ENCODE measurements around the gene NDUFS5. TPM values are rescaled to one million over a fixed set of nuclear protein-coding genes. Genes with fewer than 3 reads are reported as not detected.
"Not testable (repeated sequence)": the region's sequence is repeated elsewhere in the genome, so short reads cannot be mapped to it uniquely, and the experiment has no call there.

NDUFS5 gene
- total RNA-seq = 100 to 1,000 TPM; 295 to 349 TPM
- 400 TPM for polyA plus RNA-seq (2013, experiment 1 of 2)
- 403 TPM for polyA plus RNA-seq (2013, experiment 2 of 2)
- long read RNA-seq, experiment 1, transcript NDUFS5-201 (3 exons, 544 nt) = minor isoform, 54 of 200 reads
- long read RNA-seq, experiment 1, transcript NDUFS5-202 (3 exons, 548 nt) = major isoform, 91 of 200 reads
- long read RNA-seq, experiment 1, partial matches to known transcripts = 55 of 200 reads
- long read RNA-seq, experiment 1, other reads (novel, unspliced or antisense) = 0 of 200 reads
- long read RNA-seq, experiment 2, transcript NDUFS5-201 (3 exons, 544 nt) = major isoform, 67 of 128 reads
- long read RNA-seq, experiment 2, transcript NDUFS5-202 (3 exons, 548 nt) = minor isoform, 60 of 128 reads
- long read RNA-seq, experiment 2, partial matches to known transcripts = 1 of 128 reads
- long read RNA-seq, experiment 2, other reads (novel, unspliced or antisense) = 0 of 128 reads
- long read RNA-seq, experiment 3, transcript NDUFS5-201 (3 exons, 544 nt) = major isoform, 83 of 105 reads
- long read RNA-seq, experiment 3, transcript NDUFS5-202 (3 exons, 548 nt) = minor isoform, 18 of 105 reads
- long read RNA-seq, experiment 3, partial matches to known transcripts = 2 of 105 reads
- long read RNA-seq, experiment 3, other reads (novel, unspliced or antisense) = 2 of 105 reads
- long read RNA-seq, experiment 4, partial matches to known transcripts = 0 of 7 reads
- long read RNA-seq, experiment 4, other reads (novel, unspliced or antisense) = 4 of 7 reads

GRCh38 chr1:39026051-39026865 lies at the start of gene NDUFS5:
Gene NDUFS5, plus strand, starts transcription at chr1:39026350. Its CDS starts 2,375 bp downstream, at chr1:39028725.
- 1 to 2% methylated on average over 23 to 47 of the region's 47 CpGs for WGBS, 2 experiments (ENCODE audit: insufficient coverage in 1 of 2, insufficient read length in 1 of 2)
- peak within 1 kb of the TSS; percentile 81 for H3K4me3 Mint-ChIP-seq
- TF ChIP-seq CTCF (conservative IDR thresholded peaks at IDR 0.05) = no peak
- Histone ChIP-seq H3K9ac (ENCODE audit: extremely low read depth, low read length, poor library complexity, severe bottlenecking) (peak within 1 kb of the TSS; percentile 97), H3K4me3 (ENCODE audit: low read length) (peak within 1 kb of the TSS; percentile 93), H3K9me3 (ENCODE audit: control insufficient read depth, low read length) (no peaks in the 10 kb centered on the region), H3K27me3 (ENCODE audit: control insufficient read depth, insufficient read depth, low read length, poor library complexity, severe bottlenecking) (no peaks in the 10 kb centered on the region), H3K4me1 (ENCODE audit: control insufficient read depth, insufficient read depth, low read length) (no peaks in the 10 kb centered on the region), H3K36me3 (ENCODE audit: control insufficient read depth, insufficient read depth, low read length) (peaks cover 25% of the 10 kb centered on the region), H3K27ac (ENCODE audit: low read depth, low read length) (peak within 1 kb of the TSS; percentile 95)
- peaks cover 3% of the 10 kb centered on the region for H3K27me3 Mint-ChIP-seq (ENCODE audit: insufficient read depth)
- H3K27ac Mint-ChIP-seq = peak within 1 kb of the TSS; percentile 98
- no peaks in the 10 kb centered on the region for H3K9me3 Mint-ChIP-seq
- DNase-seq = peak; percentile 96
- H3K36me3 Mint-ChIP-seq (ENCODE audit: low read depth) = peaks cover 28% of the 10 kb centered on the region
- peaks cover 5% of the 10 kb centered on the region for H3K4me1 Mint-ChIP-seq

- peaks cover 32% of the 10 kb centered on the region for H3K9me3 Mint-ChIP-seq
- not testable (repeated sequence) for H3K36me3 Mint-ChIP-seq (ENCODE audit: low read depth); H3K36me3 ChIP-seq (ENCODE audit: control insufficient read depth, insufficient read depth, low read length); H3K4me3 ChIP-seq (ENCODE audit: low read length); H3K4me1 ChIP-seq (ENCODE audit: control insufficient read depth, insufficient read depth, low read length); H3K9me3 ChIP-seq (ENCODE audit: control insufficient read depth, low read length); H3K9ac ChIP-seq (ENCODE audit: extremely low read depth, low read length, poor library complexity, severe bottlenecking); H3K4me3 Mint-ChIP-seq; H3K27me3 Mint-ChIP-seq (ENCODE audit: insufficient read depth); H3K27ac Mint-ChIP-seq; H3K27ac ChIP-seq (ENCODE audit: low read depth, low read length); DNase-seq; H3K27me3 ChIP-seq (ENCODE audit: control insufficient read depth, insufficient read depth, low read length, poor library complexity, severe bottlenecking); H3K4me1 Mint-ChIP-seq
- 91 to 96% methylated on average over 9 to 12 of the region's 12 CpGs for whole genome bisulfite sequencing, 2 experiments (ENCODE audit: insufficient coverage in 1 of 2, insufficient read length in 1 of 2)
Measured at GRCh38 chr1:38977399-38978244, 48.5 kb upstream of the NDUFS5 start.

GRCh38 chr1:38978245-38978542 lies 48.0 kb upstream of the NDUFS5 start:
- not testable (repeated sequence) for H3K27ac Mint-ChIP-seq; H3K4me1 ChIP-seq (ENCODE audit: control insufficient read depth, insufficient read depth, low read length); H3K36me3 ChIP-seq (ENCODE audit: control insufficient read depth, insufficient read depth, low read length); H3K27ac ChIP-seq (ENCODE audit: low read depth, low read length); H3K27me3 ChIP-seq (ENCODE audit: control insufficient read depth, insufficient read depth, low read length, poor library complexity, severe bottlenecking); DNase-seq; H3K9ac ChIP-seq (ENCODE audit: extremely low read depth, low read length, poor library complexity, severe bottlenecking); H3K36me3 Mint-ChIP-seq (ENCODE audit: low read depth); H3K9me3 ChIP-seq (ENCODE audit: control insufficient read depth, low read length); H3K4me3 Mint-ChIP-seq; H3K4me1 Mint-ChIP-seq; H3K27me3 Mint-ChIP-seq (ENCODE audit: insufficient read depth); H3K4me3 ChIP-seq (ENCODE audit: low read length)
- H3K9me3 Mint-ChIP-seq = peaks cover 32% of the 10 kb centered on the region
- 90 to 91% methylated on average over 2 to 6 of the region's 6 CpGs for WGBS, 2 experiments (ENCODE audit: insufficient coverage in 1 of 2, insufficient read length in 1 of 2)

GRCh38 chr1:38979380-38979779 lies 46.8 kb upstream of the NDUFS5 start:
- H3K27me3 Mint-ChIP-seq (ENCODE audit: insufficient read depth); H3K36me3 Mint-ChIP-seq (ENCODE audit: low read depth); H3K4me3 ChIP-seq (ENCODE audit: low read length); H3K27me3 ChIP-seq (ENCODE audit: control insufficient read depth, insufficient read depth, low read length, poor library complexity, severe bottlenecking); H3K4me1 ChIP-seq (ENCODE audit: control insufficient read depth, insufficient read depth, low read length); H3K4me1 Mint-ChIP-seq; H3K9ac ChIP-seq (ENCODE audit: extremely low read depth, low read length, poor library complexity, severe bottlenecking); H3K27ac Mint-ChIP-seq; H3K9me3 ChIP-seq (ENCODE audit: control insufficient read depth, low read length); H3K4me3 Mint-ChIP-seq; H3K36me3 ChIP-seq (ENCODE audit: control insufficient read depth, insufficient read depth, low read length); H3K27ac ChIP-seq (ENCODE audit: low read depth, low read length); DNase-seq: not testable (repeated sequence)
- H3K9me3 Mint-ChIP-seq = peaks cover 32% of the 10 kb centered on the region
- WGBS, 2 experiments (ENCODE audit: insufficient coverage in 1 of 2, insufficient read length in 1 of 2) = 73 to 78% methylated on average over 1 of the region's 1 CpG

Data from endodermal cell (in vitro differentiated cells).